Large intestine (tissue), 12 donors: ENCODE results near the gene ITGB7. TPM values are rescaled to one million over a fixed set of nuclear protein-coding genes. Genes with fewer than 3 reads are reported as not detected.

ENCODE experiments used
- DNase-seq, 2 donors: peaks; one replicate each; pipeline versions ENCODE4 v3.0.0 to v3.0.0-alpha.2; 2013
- H3K27ac ChIP-seq: one replicate; pipeline ENCODE4 v1.5.1; 2013; ENCODE audit warnings: low read length
- H3K27me3 ChIP-seq: 2 replicates; pipeline ENCODE4 v1.6.1; 2013; ENCODE audit warnings: low read length; ENCODE audit not compliant: control insufficient read depth, insufficient read depth
- H3K36me3 ChIP-seq: 2 replicates; pipeline ENCODE4 v1.6.1; 2013; ENCODE audit warnings: low read length; ENCODE audit not compliant: control insufficient read depth, insufficient read depth
- H3K4me1 ChIP-seq: one replicate; pipeline ENCODE4 v1.6.1; 2013; ENCODE audit warnings: low read length; ENCODE audit not compliant: control insufficient read depth, insufficient read depth
- H3K4me3 ChIP-seq: one replicate; pipeline ENCODE4 v1.5.1; 2013; ENCODE audit warnings: low read length
- H3K9me3 ChIP-seq: one replicate; pipeline ENCODE4 v1.6.1; 2013; ENCODE audit warnings: mild to moderate bottlenecking, low read depth, low read length, moderate library complexity; ENCODE audit not compliant: control insufficient read depth
- WGBS: methylation state at CpG from one replicate; pipeline ENCODE4 v1.1.5; 2013; ENCODE audit warnings: low lambda C conversion rate; ENCODE audit not compliant: insufficient coverage; 5-methylcytosine and 5-hydroxymethylcytosine counted together
- long read RNA-seq, 11 donors: transcript quantifications; one replicate each; lab custom pipeline, GENCODE V29; 2026
- polyA plus RNA-seq: library from polyadenylated mRNA; unstranded; fragments of 120-200 nt; gene quantifications from one replicate; pipeline ENCODE4 v1.2.1, GENCODE V29; 2013

Gene ITGB7
- polyA plus RNA-seq, result 9.5 TPM
- long read RNA-seq, donor 1, result 0 reads
- long read RNA-seq, donor 2, partial matches to known transcripts, result 9 of 11 reads
- long read RNA-seq, donor 2, other reads (novel, unspliced or antisense), result 0 of 11 reads
- long read RNA-seq, donor 3, result 0 reads
- long read RNA-seq, donor 4, result 0 reads
- long read RNA-seq, donor 5, partial matches to known transcripts, result 5 of 5 reads
- long read RNA-seq, donor 5, other reads (novel, unspliced or antisense), result 0 of 5 reads
- long read RNA-seq, donor 6, partial matches to known transcripts, result 9 of 10 reads
- long read RNA-seq, donor 6, other reads (novel, unspliced or antisense), result 0 of 10 reads
- long read RNA-seq, donor 7, result 0 reads
- long read RNA-seq, donor 8, partial matches to known transcripts, result 14 of 16 reads
- long read RNA-seq, donor 8, other reads (novel, unspliced or antisense), result 0 of 16 reads
- long read RNA-seq, donor 9, partial matches to known transcripts, result 7 of 11 reads
- long read RNA-seq, donor 9, other reads (novel, unspliced or antisense), result 0 of 11 reads
- long read RNA-seq, donor 10, partial matches to known transcripts, result 8 of 8 reads
- long read RNA-seq, donor 10, other reads (novel, unspliced or antisense), result 0 of 8 reads
- long read RNA-seq, donor 11, partial matches to known transcripts, result 15 of 17 reads
- long read RNA-seq, donor 11, other reads (novel, unspliced or antisense), result 0 of 17 reads

- peak within 1 kb of the TSS; percentile 4 for H3K4me3 ChIP-seq
- H3K27me3 ChIP-seq, result no peaks in the 10 kb centered on the region
- no peaks in the 10 kb centered on the region for H3K9me3 ChIP-seq
- no peak for DNase-seq
- H3K36me3 ChIP-seq, result peaks cover 10% of the 10 kb centered on the region
- WGBS, result no CpG with 5 or more reads among the region's 5 CpGs
- no peaks in the 10 kb centered on the region for H3K4me1 ChIP-seq
- H3K27ac ChIP-seq, result no peak within 1 kb of the TSS
Measured at GRCh38 chr12:53207042-53207441, at the start of gene ITGB7. TSS of gene ITGB7 (minus strand) at chr12:53207251. CDS start at chr12:53200443, 6,808 bp downstream.

GRCh38 chr12:53255996-53256395, 48.9 kb upstream of the ITGB7 start:
- no peaks in the 10 kb centered on the region for H3K27me3 ChIP-seq
- peaks cover 15% of the 10 kb centered on the region for H3K36me3 ChIP-seq
- WGBS, result 100% methylated on average over 1 of the region's 3 CpGs
- no peak for DNase-seq
- H3K9me3 ChIP-seq, result no peaks in the 10 kb centered on the region
- no peak overlapping the region for H3K27ac ChIP-seq
- H3K4me1 ChIP-seq, result peaks cover 14% of the 10 kb centered on the region
- H3K4me3 ChIP-seq, result no peak overlapping the region

- Histone ChIP-seq H3K9me3 (no peaks in the 10 kb centered on the region), H3K27me3 (no peaks in the 10 kb centered on the region), H3K36me3 (peaks cover 15% of the 10 kb centered on the region), H3K27ac (no peak overlapping the region), H3K4me3 (no peak overlapping the region), H3K4me1 (peaks cover 22% of the 10 kb centered on the region)
- no CpG with 5 or more reads among the region's 1 CpG for WGBS
- DNase-seq, result no peak
Measured at GRCh38 chr12:53254816-53255545, 47.9 kb upstream of the ITGB7 start.

GRCh38 chr12:53253298-53253697, 46.2 kb upstream of the ITGB7 start:
- Histone ChIP-seq H3K27ac (no peak overlapping the region), H3K9me3 (no peaks in the 10 kb centered on the region), H3K4me1 (peaks cover 22% of the 10 kb centered on the region), H3K27me3 (no peaks in the 10 kb centered on the region), H3K36me3 (peaks cover 15% of the 10 kb centered on the region), H3K4me3 (no peak overlapping the region)
- no peak for DNase-seq
- WGBS, result 83% methylated on average over 1 of the region's 13 CpGs

GRCh38 chr12:53252349-53252916, 45.4 kb upstream of the ITGB7 start:
- H3K9me3 ChIP-seq, result no peaks in the 10 kb centered on the region
- DNase-seq, result no peak
- WGBS, result no CpG with 5 or more reads among the region's 19 CpGs
- peaks cover 15% of the 10 kb centered on the region for H3K36me3 ChIP-seq
- H3K4me1 ChIP-seq, result peaks cover 22% of the 10 kb centered on the region
- H3K4me3 ChIP-seq, result peak overlapping the region; percentile 93
- H3K27ac ChIP-seq, result peak overlapping the region; percentile 98
- no peaks in the 10 kb centered on the region for H3K27me3 ChIP-seq

- peak overlapping the region; percentile 98 for H3K27ac ChIP-seq
- no peaks in the 10 kb centered on the region for H3K27me3 ChIP-seq
- DNase-seq, result peak; percentile 66 to 81
- no CpG with 5 or more reads among the region's 51 CpGs for WGBS
- peaks cover 15% of the 10 kb centered on the region for H3K36me3 ChIP-seq
- peak overlapping the region; percentile 93 for H3K4me3 ChIP-seq
- no peaks in the 10 kb centered on the region for H3K9me3 ChIP-seq
- H3K4me1 ChIP-seq, result peaks cover 22% of the 10 kb centered on the region
Measured at GRCh38 chr12:53251477-53252348, 44.7 kb upstream of the ITGB7 start.

- peaks cover 23% of the 10 kb centered on the region for H3K27me3 ChIP-seq
- H3K9me3 ChIP-seq, result no peaks in the 10 kb centered on the region
- WGBS, result no CpG with 5 or more reads among the region's 3 CpGs
- DNase-seq, result no peak
- no peak overlapping the region for H3K27ac ChIP-seq
- H3K36me3 ChIP-seq, result no peaks in the 10 kb centered on the region
- H3K4me1 ChIP-seq, result peaks cover under 1% of the 10 kb centered on the region
- H3K4me3 ChIP-seq, result no peak overlapping the region
Measured at GRCh38 chr12:53245286-53245685, 38.2 kb upstream of the ITGB7 start.

- Histone ChIP-seq H3K36me3 (no peaks in the 10 kb centered on the region), H3K27me3 (peaks cover 27% of the 10 kb centered on the region), H3K27ac (no peak overlapping the region), H3K4me1 (no peaks in the 10 kb centered on the region), H3K9me3 (no peaks in the 10 kb centered on the region), H3K4me3 (no peak overlapping the region)
- WGBS, result no CpG with 5 or more reads among the region's 1 CpG
- no peak for DNase-seq
Measured at GRCh38 chr12:53244337-53244736, 37.3 kb upstream of the ITGB7 start.

- Histone ChIP-seq H3K4me3 (no peak overlapping the region), H3K27ac (no peak overlapping the region), H3K36me3 (no peaks in the 10 kb centered on the region), H3K9me3 (no peaks in the 10 kb centered on the region), H3K4me1 (no peaks in the 10 kb centered on the region), H3K27me3 (peaks cover 27% of the 10 kb centered on the region)
- no peak for DNase-seq
- WGBS, result no CpG with 5 or more reads among the region's 11 CpGs
Measured at GRCh38 chr12:53241623-53242412, 34.8 kb upstream of the ITGB7 start.
